Measurements from ENCODE around the gene EHMT1.

DNA sequence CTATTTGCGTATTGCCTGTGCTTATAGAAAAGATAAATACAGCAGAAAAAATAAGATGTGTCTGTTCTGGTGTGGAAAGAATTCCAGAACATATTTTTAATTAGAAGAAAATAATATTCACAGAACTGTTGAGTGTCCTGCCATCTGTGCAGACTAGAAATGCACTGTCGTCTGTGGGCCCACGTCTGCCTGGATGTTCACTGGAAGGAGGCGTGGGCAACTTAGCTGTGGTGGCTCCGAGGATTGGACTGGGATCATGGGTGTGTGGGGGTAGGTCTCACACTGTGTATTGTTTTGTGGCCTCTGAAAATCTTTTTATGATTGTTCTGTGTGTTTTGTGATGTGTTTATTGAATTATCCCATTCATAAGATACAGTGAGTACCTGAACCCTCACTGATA, 132.8 kb downstream of the EHMT1 start:
- TF ChIP-seq, protein P1, sequence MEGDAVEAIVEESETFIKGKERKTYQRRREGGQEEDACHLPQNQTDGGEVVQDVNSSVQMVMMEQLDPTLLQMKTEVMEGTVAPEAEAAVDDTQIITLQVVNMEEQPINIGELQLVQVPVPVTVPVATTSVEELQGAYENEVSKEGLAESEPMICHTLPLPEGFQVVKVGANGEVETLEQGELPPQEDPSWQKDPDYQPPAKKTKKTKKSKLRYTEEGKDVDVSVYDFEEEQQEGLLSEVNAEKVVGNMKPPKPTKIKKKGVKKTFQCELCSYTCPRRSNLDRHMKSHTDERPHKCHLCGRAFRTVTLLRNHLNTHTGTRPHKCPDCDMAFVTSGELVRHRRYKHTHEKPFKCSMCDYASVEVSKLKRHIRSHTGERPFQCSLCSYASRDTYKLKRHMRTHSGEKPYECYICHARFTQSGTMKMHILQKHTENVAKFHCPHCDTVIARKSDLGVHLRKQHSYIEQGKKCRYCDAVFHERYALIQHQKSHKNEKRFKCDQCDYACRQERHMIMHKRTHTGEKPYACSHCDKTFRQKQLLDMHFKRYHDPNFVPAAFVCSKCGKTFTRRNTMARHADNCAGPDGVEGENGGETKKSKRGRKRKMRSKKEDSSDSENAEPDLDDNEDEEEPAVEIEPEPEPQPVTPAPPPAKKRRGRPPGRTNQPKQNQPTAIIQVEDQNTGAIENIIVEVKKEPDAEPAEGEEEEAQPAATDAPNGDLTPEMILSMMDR (IDR thresholded peaks at IDR 0.05; ENCODE audit: poor library complexity): no peak
- no peak for TF ChIP-seq EZH2phosphoT487 (IDR thresholded peaks at IDR 0.05; ENCODE audit: low read depth, severe bottlenecking, unreplicated experiment)
